IMR-90 (cell line): ENCODE data around the gene PFDN1.
A peak's percentile ranks its signal among the peaks of the same experiment; 100 is the strongest.

Experiments used
- CEBPB ChIP-seq: IDR thresholded peaks from 2 replicates; pipeline ENCODE4 v1.6.1; 2012; ENCODE audit warnings: low read depth, low read length, improper control_type of control experiment
- CHD1 ChIP-seq: IDR thresholded peaks from 2 replicates; pipeline ENCODE4 v1.6.1; 2012; ENCODE audit warnings: low read depth, low read length, improper control_type of control experiment
- FOS ChIP-seq: fragments of 150-350 bp; IDR thresholded peaks from 2 replicates; pipeline ENCODE4 v1.6.1; 2016; ENCODE audit warnings: low read depth, low read length
- MAZ ChIP-seq: IDR thresholded peaks from 2 replicates; pipeline ENCODE4 v1.6.1; 2012; ENCODE audit warnings: low read depth, mild to moderate bottlenecking, low read length, improper control_type of control experiment, moderate library complexity, borderline replicate concordance
- POLR2A ChIP-seq: IDR thresholded peaks from 2 replicates; pipeline ENCODE4 v1.6.1; 2012; ENCODE audit warnings: mild to moderate bottlenecking, low read depth, low read length
- RAD21 ChIP-seq: IDR thresholded peaks from 2 replicates; pipeline ENCODE4 v1.6.1; 2012; ENCODE audit warnings: low read length, improper control_type of control experiment
- RCOR1 ChIP-seq: IDR thresholded peaks from 2 replicates; pipeline ENCODE4 v1.6.1; 2012; ENCODE audit warnings: mild to moderate bottlenecking, low read length, improper control_type of control experiment; ENCODE audit not compliant: insufficient replicate concordance
- RFX5 ChIP-seq: IDR thresholded peaks from 2 replicates; pipeline ENCODE4 v1.8.0; 2012; ENCODE audit warnings: low read depth, mild to moderate bottlenecking, low read length, moderate library complexity
- TF ChIP-seq, protein P1 (sequence below): conservative IDR thresholded peaks from 2 replicates; pipeline ENCODE4 v1.5.1; 2012; ENCODE audit warnings: mild to moderate bottlenecking, low read depth, low read length, improper control_type of control experiment
- TF ChIP-seq, protein P2 (sequence below): fragments of 150-350 bp; IDR thresholded peaks from 2 replicates; pipeline ENCODE4 v1.6.1; 2017; ENCODE audit warnings: mild to moderate bottlenecking, antibody characterized with exemption, low read length, low read depth

DNA sequence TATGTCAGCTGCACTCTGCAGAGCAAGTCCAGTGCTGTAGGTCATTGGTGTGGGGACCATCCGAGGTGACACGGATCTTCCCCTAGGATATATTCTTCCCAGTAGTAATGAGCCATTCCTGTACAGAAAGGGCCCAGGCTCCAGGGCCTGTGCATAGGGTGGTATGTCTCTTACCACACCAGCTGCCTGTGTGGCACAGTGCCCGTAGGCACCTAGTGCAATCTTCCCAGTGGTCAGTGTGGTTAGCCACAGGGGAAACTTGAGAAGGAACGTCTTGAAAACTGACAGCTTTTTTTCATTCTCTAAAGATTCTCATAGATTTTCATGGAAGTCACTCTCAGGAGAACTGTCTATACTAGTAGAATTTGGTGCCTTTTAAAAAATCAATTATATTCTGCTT, 88.1 kb downstream of the PFDN1 start:
- TF ChIP-seq, protein P1, sequence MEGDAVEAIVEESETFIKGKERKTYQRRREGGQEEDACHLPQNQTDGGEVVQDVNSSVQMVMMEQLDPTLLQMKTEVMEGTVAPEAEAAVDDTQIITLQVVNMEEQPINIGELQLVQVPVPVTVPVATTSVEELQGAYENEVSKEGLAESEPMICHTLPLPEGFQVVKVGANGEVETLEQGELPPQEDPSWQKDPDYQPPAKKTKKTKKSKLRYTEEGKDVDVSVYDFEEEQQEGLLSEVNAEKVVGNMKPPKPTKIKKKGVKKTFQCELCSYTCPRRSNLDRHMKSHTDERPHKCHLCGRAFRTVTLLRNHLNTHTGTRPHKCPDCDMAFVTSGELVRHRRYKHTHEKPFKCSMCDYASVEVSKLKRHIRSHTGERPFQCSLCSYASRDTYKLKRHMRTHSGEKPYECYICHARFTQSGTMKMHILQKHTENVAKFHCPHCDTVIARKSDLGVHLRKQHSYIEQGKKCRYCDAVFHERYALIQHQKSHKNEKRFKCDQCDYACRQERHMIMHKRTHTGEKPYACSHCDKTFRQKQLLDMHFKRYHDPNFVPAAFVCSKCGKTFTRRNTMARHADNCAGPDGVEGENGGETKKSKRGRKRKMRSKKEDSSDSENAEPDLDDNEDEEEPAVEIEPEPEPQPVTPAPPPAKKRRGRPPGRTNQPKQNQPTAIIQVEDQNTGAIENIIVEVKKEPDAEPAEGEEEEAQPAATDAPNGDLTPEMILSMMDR: no peak
- TF ChIP-seq CHD1 (no peak), RCOR1 (no peak), RAD21 (no peak), CEBPB (0 out of 2 replicates have a peak, but pooled peaks have one; percentile 32), POLR2A (no peak), MAZ (no peak), FOS (no peak), RFX5 (no peak)
- TF ChIP-seq, protein P2, sequence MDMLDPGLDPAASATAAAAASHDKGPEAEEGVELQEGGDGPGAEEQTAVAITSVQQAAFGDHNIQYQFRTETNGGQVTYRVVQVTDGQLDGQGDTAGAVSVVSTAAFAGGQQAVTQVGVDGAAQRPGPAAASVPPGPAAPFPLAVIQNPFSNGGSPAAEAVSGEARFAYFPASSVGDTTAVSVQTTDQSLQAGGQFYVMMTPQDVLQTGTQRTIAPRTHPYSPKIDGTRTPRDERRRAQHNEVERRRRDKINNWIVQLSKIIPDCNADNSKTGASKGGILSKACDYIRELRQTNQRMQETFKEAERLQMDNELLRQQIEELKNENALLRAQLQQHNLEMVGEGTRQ: no peak
